HepG2 (cell line): ENCODE measurements around the gene MMD2. TPM values are rescaled to one million over a fixed set of nuclear protein-coding genes. Genes with fewer than 3 reads are reported as not detected.

Source experiments
- ATAC-seq: fragments of 200-7000 bp; cut with Tn5 transposase; 3 replicates; pipeline ENCODE4 v1.9.1; 2020; ENCODE audit warnings: mild to moderate bottlenecking, moderate library complexity
- BruUV-seq: library from RNA; stranded (reverse); fragments of 400-500 nt; replicated peaks from 2 replicates; lab custom pipeline; 2021; lab: Mats Ljungman, UMichigan
- CTCF ChIA-PET: fragments of 300-600 bp; formaldehyde crosslinking; extraction: SDS; loops from one replicate; lab custom pipeline; 2021; ENCODE audit warnings: low total read pairs, inconsistent platforms, low intra/inter-chr PET ratio; lab: Yijun Ruan, JAX
- POLR2A ChIA-PET: fragments of 350-600 bp; sonication (Branson Sonifier 250); formaldehyde crosslinking; loops from one replicate; lab custom pipeline; 2020; ENCODE audit warnings: antibody characterized with exemption, inconsistent platforms; lab: Yijun Ruan, JAX
- DNase-seq: peaks from one replicate; pipeline ENCODE4 v3.0.0-alpha.2; 2015; ENCODE audit warnings: low spot score
- FAIRE-seq: peaks from 3 replicates; lab custom pipeline; 2011; peaks lifted over from hg19 to GRCh38; lab: Jason Lieb, UNC
- H2AFZ ChIP-seq: one replicate; pipeline ENCODE4 v1.6.1; 2011; ENCODE audit warnings: low read length, inconsistent platforms
- H3K27ac ChIP-seq: fragments of 300-600 bp; 3 replicates; pipeline ENCODE4 v1.8.0; 2011; ENCODE audit warnings: mixed run types, mild to moderate bottlenecking, mixed read lengths, low read length, inconsistent platforms; ENCODE audit not compliant: insufficient read depth; ENCODE audit errors: extremely low read length
- H3K27me3 ChIP-seq, 2 experiments: fragments of 200-600 bp in 1 of 2; 2 replicates in 1 of 2; 3 replicates in 1 of 2; pipeline versions ENCODE4 v1.6.0 to v1.8.0; 2011; ENCODE audit warnings: low read length in 2 of 2, mild to moderate bottlenecking in 2 of 2, moderate library complexity in 2 of 2, inconsistent platforms in 1 of 2; ENCODE audit not compliant: insufficient read depth in 2 of 2, control insufficient read depth in 1 of 2
- H3K36me3 ChIP-seq, 2 experiments: fragments of 200-600 bp in 1 of 2; replicated peaks in 1 of 2; 2 replicates in 1 of 2; 3 replicates in 1 of 2; pipeline versions ENCODE4 v1.5.1 to v1.8.0; 2011; ENCODE audit warnings: low read length in 2 of 2, inconsistent platforms in 1 of 2; ENCODE audit not compliant: insufficient read depth in 2 of 2, control insufficient read depth in 1 of 2
- H3K4me1 ChIP-seq: 2 replicates; pipeline ENCODE4 v1.5.1; 2012; ENCODE audit warnings: low read length, inconsistent platforms; ENCODE audit not compliant: insufficient read depth
- H3K4me2 ChIP-seq: 2 replicates; pipeline ENCODE4 v1.6.0; 2011; ENCODE audit warnings: low read depth, low read length, inconsistent platforms
- H3K4me3 ChIP-seq, 3 experiments: fragments of 200-600 bp in 1 of 3; sonication (generic), shearing (Covaris generic) in 1 of 3; replicated peaks in 1 of 3; 2 replicates each; pipeline ENCODE4 v1.5.1; 2011 to 2016; ENCODE audit warnings: low read length in 3 of 3, inconsistent platforms in 2 of 3, low read depth in 2 of 3, mild to moderate bottlenecking in 2 of 3, control low read depth in 1 of 3, mixed read lengths in 1 of 3; ENCODE audit not compliant: insufficient read depth in 1 of 3
- H3K79me2 ChIP-seq: one replicate; pipeline ENCODE4 v1.6.1; 2011; ENCODE audit warnings: low read length, inconsistent platforms; ENCODE audit not compliant: insufficient read depth
- H3K9ac ChIP-seq: 2 replicates; pipeline ENCODE4 v1.6.0; 2011; ENCODE audit warnings: mild to moderate bottlenecking, low read depth, low read length, inconsistent platforms; ENCODE audit not compliant: insufficient read depth
- H3K9me3 ChIP-seq: 2 replicates; pipeline ENCODE4 v1.5.1; 2012; ENCODE audit warnings: mild to moderate bottlenecking, low read length
- H4K20me1 ChIP-seq: 2 replicates; pipeline ENCODE4 v1.6.0; 2011; ENCODE audit warnings: inconsistent platforms, mild to moderate bottlenecking, low read length, moderate library complexity; ENCODE audit not compliant: insufficient read depth
- HINFP ChIP-seq: sonication (generic); formaldehyde crosslinking; IDR thresholded peaks from 2 replicates; pipeline ENCODE4 v1.4.0; 2020; ENCODE audit warnings: low read depth, mild to moderate bottlenecking, missing genetic modification reagents
- HOMEZ ChIP-seq: IDR thresholded peaks from 2 replicates; pipeline ENCODE4 v1.6.1; 2016; ENCODE audit warnings: low read depth
- ISL2 ChIP-seq: sonication (generic); formaldehyde crosslinking; IDR thresholded peaks from 2 replicates; pipeline ENCODE4 v1.5.0; 2020; ENCODE audit warnings: missing genetic modification reagents
- MXI1 ChIP-seq: IDR thresholded peaks from 3 replicates; pipeline ENCODE4 v1.6.1; 2012; ENCODE audit warnings: low read depth, low read length, inconsistent platforms, borderline replicate concordance
- NCOR1 ChIP-seq: fragments of 200-600 bp; sonication (generic); IDR thresholded peaks from 2 replicates; pipeline ENCODE4 v1.7.0; 2017; ENCODE audit warnings: antibody characterized with exemption, low read length, borderline replicate concordance
- PHF20 ChIP-seq: sonication (generic); formaldehyde crosslinking; IDR thresholded peaks from 2 replicates; pipeline ENCODE4 v1.5.0; 2020; ENCODE audit warnings: mild to moderate bottlenecking, missing genetic modification reagents
- SIX4 ChIP-seq: sonication (generic); formaldehyde crosslinking; IDR thresholded peaks from 2 replicates; pipeline ENCODE4 v1.4.0; 2020; ENCODE audit warnings: missing genetic modification reagents
- SP4 ChIP-seq: sonication (generic); formaldehyde crosslinking; IDR thresholded peaks from 2 replicates; pipeline ENCODE4 v1.8.1; 2023; ENCODE audit warnings: mild to moderate bottlenecking, missing genetic modification reagents
- SYNCRIP ChIP-seq: fragments of 200-400 bp; formaldehyde crosslinking; IDR thresholded peaks from 2 replicates; pipeline ENCODE4 v1.6.1; 2018; ENCODE audit warnings: mild to moderate bottlenecking, low read depth, low read length; ENCODE audit not compliant: insufficient read depth
- ZBTB2 ChIP-seq: sonication (generic); formaldehyde crosslinking; IDR thresholded peaks from 2 replicates; pipeline ENCODE4 v1.8.0; 2022; ENCODE audit warnings: low read depth, missing genetic modification reagents
- ZNF121 ChIP-seq: sonication (generic); formaldehyde crosslinking; IDR thresholded peaks from 2 replicates; pipeline ENCODE4 v1.5.0; 2020; ENCODE audit warnings: mild to moderate bottlenecking, missing genetic modification reagents
- ZNF256 ChIP-seq: sonication (generic); formaldehyde crosslinking; conservative IDR thresholded peaks from 2 replicates; pipeline ENCODE4 v1.4.0; 2020; ENCODE audit warnings: missing genetic modification reagents
- ZNF274 ChIP-seq: sonication (generic); formaldehyde crosslinking; IDR thresholded peaks from 2 replicates; pipeline ENCODE4 v1.5.1; 2020; ENCODE audit warnings: mild to moderate bottlenecking, missing genetic modification reagents
- ZNF275 ChIP-seq: sonication (generic); formaldehyde crosslinking; IDR thresholded peaks from 2 replicates; pipeline ENCODE4 v1.8.0; 2022; ENCODE audit warnings: missing genetic modification reagents, mild to moderate bottlenecking, inconsistent platforms, borderline replicate concordance
- ZNF441 ChIP-seq: sonication (generic); formaldehyde crosslinking; IDR thresholded peaks from 2 replicates; pipeline ENCODE4 v1.7.0; 2021; ENCODE audit warnings: missing genetic modification reagents, borderline replicate concordance
- ZNF615 ChIP-seq: sonication (generic); formaldehyde crosslinking; IDR thresholded peaks from 2 replicates; pipeline ENCODE4 v1.5.0; 2020; ENCODE audit warnings: mild to moderate bottlenecking, missing genetic modification reagents, borderline replicate concordance
- ZNF891 ChIP-seq: sonication (generic); formaldehyde crosslinking; IDR thresholded peaks from 2 replicates; pipeline ENCODE4 v1.5.0; 2020; ENCODE audit warnings: mild to moderate bottlenecking, missing genetic modification reagents
- WGBS: methylation state at CpG from one replicate; pipeline ENCODE4 v1.1.6; 2017; ENCODE audit warnings: low lambda C conversion rate; 5-methylcytosine and 5-hydroxymethylcytosine counted together
- in situ Hi-C: cut with HindIII; loops from 2 replicates; pipeline ENCODE4 v1.10.0; 2017; ENCODE audit warnings: low pct_unique_long_range_greater_than_20kb; ENCODE audit not compliant: extremely low pct_ligation_motif_present
- intact Hi-C: fragments of 100-400 bp; cut with micrococcal nuclease; formaldehyde crosslinking; loops from one replicate; pipeline ENCODE4 v1.10.0; 2022; ENCODE audit not compliant: unreplicated experiment
- polyA plus RNA-seq, 8 experiments: library from polyadenylated mRNA; depleted of rRNA in 3 of 8; stranded (reverse) in 7 of 8; unstranded in 1 of 8; fragments of >200 nt; fragmentation: Illumina TruSeq in 4 of 8; extraction: Trizol in 4 of 8; gene quantifications; 2 replicates each; pipeline versions ENCODE4 v1.2.1 to v1.2.3, GENCODE V29; 2011 to 2016; ENCODE audit warnings: low read depth in 4 of 8, missing spikeins in 1 of 8, mixed read lengths in 1 of 8; ENCODE audit not compliant: insufficient read depth in 1 of 8
- total RNA-seq, 5 experiments: library from RNA; depleted of rRNA; stranded (reverse); fragments of >200 nt; fragmentation: Illumina TruSeq; extraction: Trizol; gene quantifications; 2 replicates each; pipeline ENCODE4 v1.2.3, GENCODE V29; 2016; ENCODE audit warnings: low read depth in 1 of 5
- TF ChIP-seq, protein P1 (sequence below): sonication (generic); formaldehyde crosslinking; IDR thresholded peaks from 2 replicates; pipeline ENCODE4 v1.4.0; 2020; ENCODE audit warnings: missing genetic modification reagents

The MMD2 gene
- total and polyA plus RNA-seq, 2 of the 13 experiments (the other 11 are each of a cell fraction or from before 2014, with no cell fraction given), result not detected

DNA sequence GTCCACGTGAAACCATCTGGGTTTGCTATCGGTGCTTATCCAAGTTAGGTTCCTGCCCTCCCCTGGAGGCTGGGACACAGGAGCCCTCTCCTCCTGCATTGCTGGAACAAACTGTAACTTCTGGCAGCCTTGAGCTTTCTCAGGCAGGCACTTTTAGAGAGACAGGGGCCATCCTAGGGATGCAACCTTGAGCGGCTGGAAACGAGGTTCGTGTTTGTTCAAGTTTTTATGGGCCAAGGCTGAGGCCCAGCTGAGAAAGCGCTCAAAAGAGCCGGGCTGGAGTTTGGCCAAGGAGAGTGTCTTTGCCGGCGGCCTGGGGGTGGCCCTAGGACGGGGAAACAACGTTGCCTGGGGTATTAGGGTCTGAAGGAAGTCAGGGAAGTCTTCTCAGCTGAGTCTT, 5.5 kb upstream of the MMD2 start:
- intact Hi-C loops, result no loop called here
- BruUV-seq, result no TSS peak
- TF ChIP-seq, protein P1, sequence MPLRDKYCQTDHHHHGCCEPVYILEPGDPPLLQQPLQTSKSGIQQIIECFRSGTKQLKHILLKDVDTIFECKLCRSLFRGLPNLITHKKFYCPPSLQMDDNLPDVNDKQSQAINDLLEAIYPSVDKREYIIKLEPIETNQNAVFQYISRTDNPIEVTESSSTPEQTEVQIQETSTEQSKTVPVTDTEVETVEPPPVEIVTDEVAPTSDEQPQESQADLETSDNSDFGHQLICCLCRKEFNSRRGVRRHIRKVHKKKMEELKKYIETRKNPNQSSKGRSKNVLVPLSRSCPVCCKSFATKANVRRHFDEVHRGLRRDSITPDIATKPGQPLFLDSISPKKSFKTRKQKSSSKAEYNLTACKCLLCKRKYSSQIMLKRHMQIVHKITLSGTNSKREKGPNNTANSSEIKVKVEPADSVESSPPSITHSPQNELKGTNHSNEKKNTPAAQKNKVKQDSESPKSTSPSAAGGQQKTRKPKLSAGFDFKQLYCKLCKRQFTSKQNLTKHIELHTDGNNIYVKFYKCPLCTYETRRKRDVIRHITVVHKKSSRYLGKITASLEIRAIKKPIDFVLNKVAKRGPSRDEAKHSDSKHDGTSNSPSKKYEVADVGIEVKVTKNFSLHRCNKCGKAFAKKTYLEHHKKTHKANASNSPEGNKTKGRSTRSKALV (CRISPR knock-in tag), result no peak
- TF ChIP-seq SP4 (CRISPR knock-in tag) (no peak), HINFP (CRISPR knock-in tag) (no peak), ZNF275 (CRISPR knock-in tag) (no peak), ZNF891 (no peak), ZNF615 (CRISPR knock-in tag) (no peak), ZNF441 (CRISPR knock-in tag) (no peak), ZNF274 (CRISPR knock-in tag) (no peak), ZBTB2 (CRISPR knock-in tag) (no peak), PHF20 (CRISPR knock-in tag) (no peak), SIX4 (CRISPR knock-in tag) (no peak), ZNF256 (CRISPR knock-in tag) (no peak), MXI1 (no peak), ZNF121 (CRISPR knock-in tag) (no peak), HOMEZ (CRISPR knock-in tag) (no peak), ISL2 (CRISPR knock-in tag) (no peak), SYNCRIP (no peak), NCOR1 (no peak)

More for the DNA sequence above, 5.5 kb upstream of the MMD2 start:
- DNase-seq, result no peak
- no peak for FAIRE-seq
- WGBS, result 9% methylated on average over 11 of the region's 11 CpGs
- ATAC-seq, result no peak
- Histone ChIP-seq H3K4me2 (no peak overlapping the region), H3K79me2 (no peaks in the 10 kb centered on the region), H4K20me1 (no peaks in the 10 kb centered on the region), H3K27me3 (peaks cover 1 to 8% of the 10 kb centered on the region in 2 experiments; a peak in 2 of 5 replicates), H3K4me1 (peaks cover 17% of the 10 kb centered on the region; the same call in 1 of the 2 replicates), H3K27ac (no peak overlapping the region), H3K36me3 (no peaks in the 10 kb centered on the region), H3K4me3 (no peak overlapping the region), H3K9ac (no peak overlapping the region), H2AFZ (no peak overlapping the region), H3K9me3 (no peaks in the 10 kb centered on the region)
- in situ Hi-C loops, result no loop called here
- ChIA-PET POLR2A (interaction anchor here (1.2 kb wide), 1 partner anchor 9 kb away, joined by 3 read pairs; no protein-coding TSS in a partner anchor), CTCF (no interaction called here)
